Tongue (tissue), 2 donors: ENCODE measurements around the gene AFTPH. TPM values are rescaled to one million over a fixed set of nuclear protein-coding genes. Genes with fewer than 3 reads are reported as not detected.
A peak's percentile ranks its signal among the peaks of the same experiment; 100 is the strongest.

Source experiments
- DNase-seq: peaks from one replicate; pipeline ENCODE4 v3.0.0-alpha.2; 2015
- total RNA-seq: library from RNA; depleted of rRNA; stranded (reverse); fragments of >200 nt; gene quantifications from one replicate; pipeline ENCODE4 v1.2.3, GENCODE V29; 2014

Gene AFTPH
- total RNA-seq: 38.9 TPM

GRCh38 chr2:64523666-64524603 is at the start of gene AFTPH:
Gene AFTPH (plus strand): TSS chr2:64524328. CDS start chr2:64551475, 27,147 bp downstream.
- peak; percentile 99 for DNase-seq

GRCh38 chr2:64474636-64475035 is 49.5 kb upstream of the AFTPH start:
- no peak for DNase-seq

- no peak for DNase-seq
These were observed 47.1 kb upstream of the AFTPH start for GRCh38 chr2:64477037-64477436.

- no peak for DNase-seq
These were observed 46.1 kb upstream of the AFTPH start for GRCh38 chr2:64477979-64478378.

GRCh38 chr2:64478502-64479230 is 45.5 kb upstream of the AFTPH start:
- no peak for DNase-seq

GRCh38 chr2:64479259-64480117 is 44.6 kb upstream of the AFTPH start:
- no peak for DNase-seq

- no peak for DNase-seq
These were observed 42.5 kb upstream of the AFTPH start for GRCh38 chr2:64481665-64482064.

- DNase-seq: no peak
These were observed 41.9 kb upstream of the AFTPH start for GRCh38 chr2:64482243-64482642.

- DNase-seq: no peak
These were observed 41.2 kb upstream of the AFTPH start for GRCh38 chr2:64482765-64483504.

GRCh38 chr2:64485331-64485730 is 38.8 kb upstream of the AFTPH start:
- DNase-seq: no peak

- DNase-seq: peak; percentile 83
These were observed 38.2 kb upstream of the AFTPH start for GRCh38 chr2:64485961-64486360.

- no peak for DNase-seq
These were observed 36.7 kb upstream of the AFTPH start for GRCh38 chr2:64487256-64488049.

GRCh38 chr2:64488050-64488974 is 35.8 kb upstream of the AFTPH start:
- peak; percentile 79 for DNase-seq

- DNase-seq: no peak
These were observed 34.9 kb upstream of the AFTPH start for GRCh38 chr2:64489081-64489751.

GRCh38 chr2:64491426-64491825 is 32.7 kb upstream of the AFTPH start:
- no peak for DNase-seq

GRCh38 chr2:64492272-64492671 is 31.9 kb upstream of the AFTPH start:
- no peak for DNase-seq

- no peak for DNase-seq
These were observed 31.3 kb upstream of the AFTPH start for GRCh38 chr2:64492821-64493220.

GRCh38 chr2:64493788-64494187 is 30.3 kb upstream of the AFTPH start:
- no peak for DNase-seq

GRCh38 chr2:64498438-64498837 is 25.7 kb upstream of the AFTPH start:
- DNase-seq: no peak
